CD4-positive, alpha-beta T cell treated with Interleukin-6 for 4 hours (primary cell): ENCODE data around the gene SERF2.
"Not testable (repeated sequence)": the region's sequence is repeated elsewhere in the genome, so short reads cannot be mapped to it uniquely, and the experiment has no call there.

Source experiments
- DNase-seq: peaks from one replicate; pipeline ENCODE4 v3.0.0-alpha.2; 2020; ENCODE audit warnings: mixed read lengths

The SERF2 gene

GRCh38 chr15:43830691-43831275 lies 38.7 kb downstream of the SERF2 start:
- not testable (repeated sequence) for DNase-seq

GRCh38 chr15:43831519-43832052 lies 39.5 kb downstream of the SERF2 start:
- not testable (repeated sequence) for DNase-seq

DNA sequence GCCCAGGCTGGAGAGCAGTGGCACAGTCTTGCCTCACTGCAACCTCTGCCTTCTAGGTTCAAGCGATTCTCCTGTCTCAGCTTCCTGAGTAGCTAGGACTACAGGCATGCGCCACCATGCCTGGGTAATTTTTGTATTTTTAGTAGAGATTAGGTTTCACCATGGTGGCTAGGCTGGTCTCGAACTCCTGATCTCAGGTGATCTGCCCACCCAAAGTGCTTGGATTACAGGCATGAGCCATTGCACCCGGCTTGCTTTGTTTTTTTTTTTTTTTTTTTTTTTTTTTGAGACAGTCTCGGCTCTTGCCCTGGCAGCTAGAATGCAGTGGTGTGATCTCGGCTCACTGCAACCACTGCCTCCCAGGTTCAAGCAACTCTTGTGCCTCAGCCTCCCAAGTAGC lies 40.4 kb downstream of the SERF2 start:
- DNase-seq, result not testable (repeated sequence)

DNA sequence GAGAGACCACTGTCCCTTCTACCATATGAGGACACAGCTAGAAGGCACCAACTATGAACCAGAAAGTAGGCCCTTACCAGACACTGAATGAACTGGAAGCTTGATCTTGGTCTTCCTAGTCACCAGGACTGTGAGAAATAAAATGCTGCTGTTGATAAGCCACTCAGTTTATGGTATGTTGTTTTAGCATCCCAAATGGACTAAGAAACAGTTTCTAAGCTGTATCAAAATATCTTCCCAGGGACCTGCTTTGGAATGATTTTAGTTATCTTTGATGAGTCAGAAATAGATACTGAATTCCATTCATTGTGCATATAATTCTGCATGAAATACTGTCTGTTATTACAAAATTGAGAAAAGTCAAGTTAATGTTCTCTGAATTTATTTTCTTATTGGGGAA lies 53.3 kb downstream of the SERF2 start:
- DNase-seq, result no peak
